GM11168 (cell line): ENCODE measurements around the gene TSC22D3.

Experiments used
- in situ Hi-C: fragments of 300-500 bp; cut with MboI; formaldehyde crosslinking; loops from one replicate; pipeline ENCODE4 v1.12.0; 2022; ENCODE audit warnings: low sequenced_read_pairs; ENCODE audit not compliant: unreplicated experiment

TSC22D3 gene

GRCh38 chrX:107734646-107735045, 40.9 kb downstream of the TSC22D3 start:
- in situ Hi-C loops, result no loop called here

- in situ Hi-C loops, result no loop called here
These were observed 41.9 kb downstream of the TSC22D3 start for GRCh38 chrX:107733686-107734085.

- in situ Hi-C loops, result no loop called here
These were observed 43.6 kb downstream of the TSC22D3 start for GRCh38 chrX:107731831-107732502.

GRCh38 chrX:107730991-107731766, 44.4 kb downstream of the TSC22D3 start:
- in situ Hi-C loops, result no loop called here

- in situ Hi-C loops, result no loop called here
These were observed 45.3 kb downstream of the TSC22D3 start for GRCh38 chrX:107730298-107730655.

GRCh38 chrX:107729558-107730297, 45.9 kb downstream of the TSC22D3 start:
- in situ Hi-C loops, result no loop called here

GRCh38 chrX:107728371-107729099, 47.1 kb downstream of the TSC22D3 start:
- in situ Hi-C loops, result no loop called here

GRCh38 chrX:107726816-107727534, 48.6 kb downstream of the TSC22D3 start:
- in situ Hi-C loops, result no loop called here

GRCh38 chrX:107725761-107726555, 49.6 kb downstream of the TSC22D3 start:
- in situ Hi-C loops, result no loop called here

GRCh38 chrX:107724653-107725052, 50.9 kb downstream of the TSC22D3 start:
- in situ Hi-C loops, result no loop called here

- in situ Hi-C loops, result no loop called here
These were observed 52.1 kb downstream of the TSC22D3 start for GRCh38 chrX:107723511-107723910.

- in situ Hi-C loops, result no loop called here
These were observed 53.5 kb downstream of the TSC22D3 start for GRCh38 chrX:107721966-107722707.

GRCh38 chrX:107721318-107721717, 54.3 kb downstream of the TSC22D3 start:
- in situ Hi-C loops, result no loop called here

- in situ Hi-C loops, result no loop called here
These were observed 57.4 kb downstream of the TSC22D3 start for GRCh38 chrX:107718156-107718621.

- in situ Hi-C loops, result no loop called here
These were observed 58.5 kb downstream of the TSC22D3 start for GRCh38 chrX:107716816-107717700.

- in situ Hi-C loops, result no loop called here
These were observed 59.4 kb downstream of the TSC22D3 start for GRCh38 chrX:107716118-107716684.
